ENCODE measurements around the gene TUBGCP2.

Gene TUBGCP2

DNA sequence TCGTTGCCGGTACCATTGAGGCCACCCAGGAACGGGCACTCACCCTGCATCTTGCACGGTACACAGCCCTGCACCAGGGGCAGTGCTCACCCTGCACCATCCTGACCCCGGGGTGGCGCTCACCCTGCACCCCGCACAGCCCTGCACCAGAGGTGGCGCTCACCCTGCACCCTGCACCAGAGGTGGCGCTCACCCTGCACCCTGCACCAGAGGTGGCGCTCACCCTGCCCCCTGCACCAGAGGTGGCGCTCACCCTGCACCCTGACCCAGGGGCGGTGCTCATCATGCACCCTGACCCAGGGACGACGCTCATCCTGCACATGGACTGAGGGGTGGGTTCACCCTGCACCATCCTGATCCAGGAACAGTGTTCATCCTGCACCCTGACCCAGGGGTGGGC lies 6.4 kb downstream of the TUBGCP2 start:
- DNase-seq (ENCODE audit: low read depth, low spot score), result no peak

GRCh38 chr10:133299738-133300137 lies 8.9 kb downstream of the TUBGCP2 start:
- no peak for DNase-seq (ENCODE audit: low read depth, low spot score)

DNA sequence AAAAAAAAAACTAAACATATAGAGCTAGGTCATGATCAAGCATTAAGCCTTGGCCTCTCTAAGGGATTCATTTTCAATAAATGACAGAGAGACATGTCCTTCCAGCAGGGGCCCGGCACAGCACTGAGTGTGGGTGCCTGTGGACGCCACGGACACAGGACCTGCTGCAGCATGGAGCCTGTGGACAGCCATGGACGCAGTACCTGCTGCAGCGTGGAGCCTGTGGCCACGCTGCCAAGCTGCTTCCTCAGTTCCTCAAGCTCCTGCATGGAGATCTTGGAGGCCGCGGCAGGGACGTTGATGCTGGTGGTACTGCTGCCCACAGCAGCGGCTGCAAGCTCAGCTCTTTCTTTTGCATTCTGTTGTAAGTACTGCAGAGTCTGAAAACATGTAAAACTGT lies 9.4 kb downstream of the TUBGCP2 start:
- DNase-seq (ENCODE audit: low read depth, low spot score), result no peak

- no peak for DNase-seq (ENCODE audit: low read depth, low spot score)
These were observed 10.2 kb downstream of the TUBGCP2 start for GRCh38 chr10:133298466-133298865.

DNA sequence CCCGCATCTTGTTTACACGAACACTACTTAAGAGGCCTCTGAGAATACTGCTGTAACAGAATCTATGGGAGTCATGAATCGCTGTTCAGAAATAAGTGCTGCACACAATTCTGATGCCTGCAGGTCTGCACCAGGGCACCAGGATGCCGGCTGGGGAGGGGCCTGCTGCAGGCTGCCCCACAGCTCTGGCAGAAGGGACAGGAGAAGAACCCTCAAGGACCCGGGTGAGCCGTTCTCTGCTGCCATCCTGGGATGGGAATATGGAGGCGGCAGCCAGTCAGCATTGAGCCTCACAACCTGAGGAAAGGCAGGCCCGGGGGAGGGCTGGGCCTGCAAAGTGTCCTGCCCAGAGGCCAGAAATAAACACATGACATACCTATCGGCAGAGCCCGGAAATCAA lies 11.2 kb downstream of the TUBGCP2 start:
- DNase-seq (ENCODE audit: low read depth, low spot score), result no peak

GRCh38 chr10:133295426-133296320 lies 13.0 kb downstream of the TUBGCP2 start:
- DNase-seq (ENCODE audit: low read depth, low spot score), result no peak

- no peak for DNase-seq (ENCODE audit: low read depth, low spot score)
These were observed 14.5 kb downstream of the TUBGCP2 start for GRCh38 chr10:133294189-133294588.

- DNase-seq (ENCODE audit: low read depth, low spot score), result no peak
These were observed 14.9 kb downstream of the TUBGCP2 start for GRCh38 chr10:133293810-133294119.

- DNase-seq (ENCODE audit: low read depth, low spot score), result no peak
These were observed 15.5 kb downstream of the TUBGCP2 start for GRCh38 chr10:133292919-133293809.

DNA sequence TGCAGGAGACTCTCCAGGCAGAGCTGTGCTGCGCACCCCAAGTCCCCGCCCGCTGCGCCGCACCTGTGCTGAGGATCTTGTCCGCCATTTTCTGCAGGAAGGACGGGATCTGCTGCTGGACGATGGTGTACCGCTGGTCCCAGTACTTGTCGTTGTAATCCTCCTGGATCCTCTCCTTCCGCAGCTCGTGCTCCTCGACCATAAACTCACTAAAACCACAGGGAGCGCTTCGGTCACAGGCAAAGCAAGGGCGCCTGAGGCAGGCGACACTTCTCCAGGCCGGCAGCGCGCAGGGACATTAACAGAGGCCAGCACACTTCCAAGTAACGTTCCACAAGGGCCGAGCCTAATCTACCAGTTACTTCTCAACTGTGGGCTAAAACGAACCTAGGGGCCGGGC lies 18.9 kb downstream of the TUBGCP2 start:
- DNase-seq (ENCODE audit: low read depth, low spot score), result no peak

DNA sequence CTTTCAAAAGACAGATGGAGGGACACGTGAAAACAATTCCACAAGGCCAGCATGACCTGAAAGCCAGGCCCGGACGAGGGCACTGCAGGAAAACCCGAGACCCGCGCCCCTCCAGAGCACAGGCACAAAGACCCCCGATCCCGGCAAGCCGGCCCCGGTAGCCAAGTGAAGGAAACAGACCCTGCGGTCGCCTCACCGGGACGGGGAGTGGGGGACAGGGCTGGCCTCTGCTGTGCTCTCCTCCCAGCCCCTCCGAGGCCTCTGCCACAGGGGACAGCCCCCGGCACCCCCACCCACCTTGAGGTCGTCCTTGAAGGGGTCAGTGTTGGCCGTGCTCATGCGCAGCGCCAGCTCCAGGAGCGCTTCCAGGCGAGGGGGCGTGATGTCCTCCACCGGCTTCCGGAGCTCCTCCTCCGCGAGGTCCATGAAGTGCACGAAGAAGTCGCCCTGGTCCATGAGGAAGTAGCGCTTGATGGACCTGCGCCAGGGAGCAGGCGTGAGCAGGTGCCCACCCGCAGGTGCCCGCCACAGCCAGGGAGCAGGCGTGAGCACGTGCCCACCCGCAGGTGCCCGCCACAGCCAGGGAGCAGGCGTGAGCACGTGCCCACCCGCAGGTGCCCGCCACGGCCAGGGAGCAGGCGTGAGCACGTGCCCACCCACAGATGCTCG lies 20.7 kb downstream of the TUBGCP2 start:
- no peak for DNase-seq (ENCODE audit: low read depth, low spot score)

- DNase-seq (ENCODE audit: low read depth, low spot score), result no peak
These were observed 22.3 kb downstream of the TUBGCP2 start for GRCh38 chr10:133286366-133286765.

- DNase-seq (ENCODE audit: low read depth, low spot score), result no peak
These were observed 23.5 kb downstream of the TUBGCP2 start for GRCh38 chr10:133285217-133285616.

GRCh38 chr10:133283931-133284330 lies 24.7 kb downstream of the TUBGCP2 start:
- DNase-seq (ENCODE audit: low read depth, low spot score), result no peak

GRCh38 chr10:133282846-133283390 lies 25.8 kb downstream of the TUBGCP2 start:
- DNase-seq (ENCODE audit: low read depth, low spot score), result no peak

- no peak for DNase-seq (ENCODE audit: low read depth, low spot score)
These were observed 26.9 kb downstream of the TUBGCP2 start for GRCh38 chr10:133281628-133282372.

DNA sequence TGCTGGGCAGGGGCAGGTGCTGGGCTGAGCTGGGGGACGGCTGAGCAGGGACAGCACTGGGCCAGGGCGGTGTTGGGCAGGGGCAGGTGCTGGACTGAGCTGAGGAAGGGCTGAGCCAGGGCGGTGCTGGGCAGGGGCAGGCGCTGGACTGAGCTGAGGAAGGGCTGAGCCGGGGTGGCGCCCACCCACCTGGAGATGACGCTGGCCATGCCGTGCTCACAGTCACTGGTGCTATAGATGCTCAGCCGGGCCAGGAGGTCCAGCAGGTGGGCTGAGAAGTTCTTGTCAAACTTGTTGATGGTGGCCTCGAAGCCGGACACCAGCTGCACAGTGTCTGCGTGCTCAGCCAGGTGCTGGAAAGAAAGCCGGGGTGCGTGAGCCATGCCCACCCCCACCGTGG lies 27.6 kb downstream of the TUBGCP2 start:
- no peak for DNase-seq (ENCODE audit: low read depth, low spot score)

- DNase-seq (ENCODE audit: low read depth, low spot score), result no peak
These were observed 28.1 kb downstream of the TUBGCP2 start for GRCh38 chr10:133280391-133281059.

DNA sequence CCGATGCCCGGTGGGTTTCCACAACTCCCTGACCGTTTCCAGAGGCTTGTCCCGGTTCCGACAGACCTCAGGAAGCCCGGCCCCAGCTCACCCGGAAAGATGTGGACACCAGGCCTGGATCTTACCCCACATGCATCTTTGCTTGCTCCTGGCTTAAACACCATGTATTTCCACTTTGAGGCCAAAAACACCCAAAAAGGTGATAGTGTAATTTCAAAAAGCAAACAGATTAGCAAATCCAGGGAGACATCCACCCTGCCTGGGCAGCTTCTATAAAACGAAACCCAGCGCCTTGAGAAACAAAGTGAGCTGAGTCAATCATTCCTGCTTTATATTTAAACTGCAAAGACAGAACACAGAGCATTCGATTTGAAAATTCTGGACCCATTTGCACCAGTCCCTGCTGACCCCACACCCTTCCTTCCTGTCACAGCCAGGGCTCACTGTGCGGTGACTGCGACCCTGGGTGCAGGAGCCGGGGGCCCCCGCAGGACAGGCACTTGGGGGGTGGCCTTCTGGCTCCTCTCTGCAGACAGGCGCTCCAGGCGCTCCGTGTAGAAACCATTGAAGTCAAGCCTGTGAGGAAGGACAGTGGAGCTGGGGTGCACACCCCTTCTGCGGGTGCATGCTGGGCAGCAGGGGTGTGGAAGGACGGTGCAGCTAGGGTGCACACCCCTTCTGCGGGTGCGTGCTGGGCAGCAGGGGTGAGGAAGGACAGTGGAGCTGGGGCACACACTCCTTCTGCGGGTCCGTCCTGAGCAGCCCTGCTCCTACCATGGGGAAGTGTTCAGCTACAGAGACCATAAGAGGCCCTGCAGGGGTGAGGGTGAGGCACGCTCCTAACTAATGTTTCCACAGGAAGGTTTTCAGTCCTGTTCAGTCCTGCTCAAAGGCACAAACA lies 29.1 kb downstream of the TUBGCP2 start:
- DNase-seq (ENCODE audit: low read depth, low spot score), result no peak

Data from ELF-1 (cell line).